ENCODE results near the gene RAB5A.

DNA sequence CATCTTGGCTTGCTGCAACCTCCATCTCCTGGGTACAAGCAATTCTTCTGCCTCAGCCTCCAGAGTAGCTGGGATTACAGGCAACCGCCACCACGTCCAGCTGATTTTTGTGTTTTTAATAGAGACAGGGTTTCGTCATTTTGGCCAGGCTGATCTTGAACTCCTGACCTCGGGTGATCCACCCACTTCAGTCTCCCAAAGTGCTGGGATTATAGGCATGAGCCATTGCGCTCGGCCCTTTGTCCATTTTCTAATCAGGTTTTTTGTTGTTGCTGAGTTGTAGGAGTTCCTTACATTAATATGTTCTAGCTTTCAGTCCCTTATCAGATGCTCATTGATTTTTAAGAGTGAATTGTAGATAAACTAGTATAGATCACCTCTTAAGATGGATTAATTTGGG is 20.3 kb downstream of the RAB5A start:
- TF ChIP-seq, protein P1, sequence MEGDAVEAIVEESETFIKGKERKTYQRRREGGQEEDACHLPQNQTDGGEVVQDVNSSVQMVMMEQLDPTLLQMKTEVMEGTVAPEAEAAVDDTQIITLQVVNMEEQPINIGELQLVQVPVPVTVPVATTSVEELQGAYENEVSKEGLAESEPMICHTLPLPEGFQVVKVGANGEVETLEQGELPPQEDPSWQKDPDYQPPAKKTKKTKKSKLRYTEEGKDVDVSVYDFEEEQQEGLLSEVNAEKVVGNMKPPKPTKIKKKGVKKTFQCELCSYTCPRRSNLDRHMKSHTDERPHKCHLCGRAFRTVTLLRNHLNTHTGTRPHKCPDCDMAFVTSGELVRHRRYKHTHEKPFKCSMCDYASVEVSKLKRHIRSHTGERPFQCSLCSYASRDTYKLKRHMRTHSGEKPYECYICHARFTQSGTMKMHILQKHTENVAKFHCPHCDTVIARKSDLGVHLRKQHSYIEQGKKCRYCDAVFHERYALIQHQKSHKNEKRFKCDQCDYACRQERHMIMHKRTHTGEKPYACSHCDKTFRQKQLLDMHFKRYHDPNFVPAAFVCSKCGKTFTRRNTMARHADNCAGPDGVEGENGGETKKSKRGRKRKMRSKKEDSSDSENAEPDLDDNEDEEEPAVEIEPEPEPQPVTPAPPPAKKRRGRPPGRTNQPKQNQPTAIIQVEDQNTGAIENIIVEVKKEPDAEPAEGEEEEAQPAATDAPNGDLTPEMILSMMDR (IDR thresholded peaks at IDR 0.05) = no peak
- TF ChIP-seq POLR2A (IDR thresholded peaks at IDR 0.05) = no peak

Measured in vagina (tissue), 2 donors.